ENCODE data around the gene NUTM1. TPM values are rescaled to one million over a fixed set of nuclear protein-coding genes. Genes with fewer than 3 reads are reported as not detected.

The NUTM1 gene
- total RNA-seq, 3 donors from 2014 or later = not detected

DNA sequence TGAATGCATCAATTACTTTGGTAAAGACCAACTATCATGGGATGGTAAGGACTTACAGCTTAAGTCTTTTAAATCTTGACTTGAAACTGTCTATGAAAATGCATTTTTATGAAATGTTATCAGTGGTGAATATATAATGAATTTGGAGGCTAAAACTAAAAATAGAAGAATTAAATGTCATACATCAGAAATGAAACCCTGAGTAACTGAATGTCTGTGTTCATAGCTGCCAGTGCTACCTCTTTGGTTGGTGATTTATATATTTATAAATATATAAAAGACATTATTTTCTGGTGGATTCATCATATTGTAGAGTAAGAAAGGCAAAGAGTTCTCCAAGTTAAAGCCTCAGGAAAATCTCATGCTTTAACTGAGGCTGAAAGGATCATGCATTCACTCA, 17.7 kb upstream of the NUTM1 start:
- no peaks in the 10 kb centered on the region for H3K9me3 ChIP-seq
- H3K36me3 ChIP-seq = no peaks in the 10 kb centered on the region
- no peak overlapping the region for H3K4me3 ChIP-seq
- H3K27ac ChIP-seq = no peak overlapping the region
- no peak for DNase-seq (ENCODE audit: low spot score in 2 of 2)
- no peak for TF ChIP-seq CTCF (IDR thresholded peaks at IDR 0.05)
- TF ChIP-seq POLR2A (IDR thresholded peaks at IDR 0.05) = no peak
- no peak for TF ChIP-seq POLR2AphosphoS5 (IDR thresholded peaks at IDR 0.05)
- H3K27me3 ChIP-seq = no peaks in the 10 kb centered on the region
- intact Hi-C loops (cut with DNase I; ENCODE audit: low total_unique reads) = no loop called here
- no peaks in the 10 kb centered on the region for H3K4me1 ChIP-seq

- no peaks in the 10 kb centered on the region for H3K4me1 ChIP-seq
- H3K27me3 ChIP-seq = no peaks in the 10 kb centered on the region
- intact Hi-C loops (cut with DNase I; ENCODE audit: low total_unique reads) = no loop called here
- H3K27ac ChIP-seq = no peak overlapping the region
- TF ChIP-seq POLR2AphosphoS5 (IDR thresholded peaks at IDR 0.05) = no peak
- no peak for TF ChIP-seq POLR2A (IDR thresholded peaks at IDR 0.05)
- no peak for TF ChIP-seq CTCF (IDR thresholded peaks at IDR 0.05)
- no peak for DNase-seq (ENCODE audit: low spot score in 2 of 2)
- H3K36me3 ChIP-seq = no peaks in the 10 kb centered on the region
- H3K4me3 ChIP-seq = no peak overlapping the region
- no peaks in the 10 kb centered on the region for H3K9me3 ChIP-seq
Measured at GRCh38 chr15:34327906-34328305, 15.2 kb upstream of the NUTM1 start.

- no peaks in the 10 kb centered on the region for H3K9me3 ChIP-seq
- intact Hi-C loops (cut with DNase I; ENCODE audit: low total_unique reads) = no loop called here
- no peak overlapping the region for H3K27ac ChIP-seq
- no peaks in the 10 kb centered on the region for H3K27me3 ChIP-seq
- DNase-seq (ENCODE audit: low spot score in 2 of 2) = no peak
- H3K4me1 ChIP-seq = no peaks in the 10 kb centered on the region
- no peak overlapping the region for H3K4me3 ChIP-seq
- no peak for TF ChIP-seq POLR2AphosphoS5 (IDR thresholded peaks at IDR 0.05)
- no peak for TF ChIP-seq CTCF (IDR thresholded peaks at IDR 0.05)
- no peak for TF ChIP-seq POLR2A (IDR thresholded peaks at IDR 0.05)
- no peaks in the 10 kb centered on the region for H3K36me3 ChIP-seq
Measured at GRCh38 chr15:34329006-34329405, 14.1 kb upstream of the NUTM1 start.

GRCh38 chr15:34330279-34330678, 12.8 kb upstream of the NUTM1 start:
- no peaks in the 10 kb centered on the region for H3K36me3 ChIP-seq
- intact Hi-C loops (cut with DNase I; ENCODE audit: low total_unique reads) = loop anchor here (10.0 kb wide), 1 partner anchor 1425 kb away; no protein-coding TSS in a partner anchor
- no peaks in the 10 kb centered on the region for H3K4me1 ChIP-seq
- no peak for DNase-seq (ENCODE audit: low spot score in 2 of 2)
- no peaks in the 10 kb centered on the region for H3K9me3 ChIP-seq
- no peak overlapping the region for H3K27ac ChIP-seq
- H3K4me3 ChIP-seq = no peak overlapping the region
- TF ChIP-seq POLR2A (IDR thresholded peaks at IDR 0.05) = no peak
- no peak for TF ChIP-seq POLR2AphosphoS5 (IDR thresholded peaks at IDR 0.05)
- no peak for TF ChIP-seq CTCF (IDR thresholded peaks at IDR 0.05)
- H3K27me3 ChIP-seq = no peaks in the 10 kb centered on the region

GRCh38 chr15:34331809-34332208, 11.3 kb upstream of the NUTM1 start:
- Histone ChIP-seq H3K27ac (no peak overlapping the region), H3K9me3 (no peaks in the 10 kb centered on the region), H3K27me3 (no peaks in the 10 kb centered on the region), H3K4me3 (no peak overlapping the region), H3K36me3 (no peaks in the 10 kb centered on the region), H3K4me1 (no peaks in the 10 kb centered on the region)
- DNase-seq (ENCODE audit: low spot score in 2 of 2) = no peak
- intact Hi-C loops (cut with DNase I; ENCODE audit: low total_unique reads) = loop anchor here (10.0 kb wide), 1 partner anchor 1423 kb away; no protein-coding TSS in a partner anchor
- no peak for TF ChIP-seq POLR2A (IDR thresholded peaks at IDR 0.05)
- no peak for TF ChIP-seq POLR2AphosphoS5 (IDR thresholded peaks at IDR 0.05)
- no peak for TF ChIP-seq CTCF (IDR thresholded peaks at IDR 0.05)
